K562 (cell line): ENCODE measurements around the gene CBFA2T3. TPM values are rescaled to one million over a fixed set of nuclear protein-coding genes. Genes with fewer than 3 reads are reported as not detected.

Experiments used
- ATAC-seq: fragments of 200-7000 bp; cut with Tn5 transposase; 3 replicates; pipeline ENCODE4 v1.9.1; 2020; ENCODE audit warnings: moderate library complexity
- BruUV-seq: library from RNA; stranded (reverse); fragments of 400-500 nt; replicated peaks from 2 replicates; lab custom pipeline; 2021; lab: Mats Ljungman, UMichigan
- CTCF ChIA-PET: fragments of 300-600 bp; formaldehyde crosslinking; extraction: SDS; loops from one replicate; lab custom pipeline; 2021; ENCODE audit warnings: low intra/inter-chr PET ratio; lab: Yijun Ruan, JAX
- POLR2A ChIA-PET: fragments of 300-600, 350-650 bp; sonication (Branson Sonifier 250); formaldehyde crosslinking; extraction: SDS; loops from one replicate; lab custom pipeline; 2021; ENCODE audit warnings: antibody characterized with exemption, inconsistent platforms; lab: Yijun Ruan, JAX
- DNase-seq, 4 experiments: peaks; one replicate each; pipeline versions ENCODE4 v3.0.0 to v3.0.0-alpha.2; 2011 to 2018; ENCODE audit warnings: low spot score in 3 of 4, mixed read lengths in 3 of 4; ENCODE audit errors: extremely low read depth in 1 of 4
- FAIRE-seq: peaks from 2 replicates; lab custom pipeline; 2011; peaks lifted over from hg19 to GRCh38; lab: Jason Lieb, UNC
- H2AFZ ChIP-seq: 2 replicates; pipeline ENCODE4 v1.6.0; 2011; ENCODE audit warnings: low read depth, low read length, control low read depth, inconsistent platforms
- H3K27ac ChIP-seq: fragments of 200-600 bp; 3 replicates; pipeline ENCODE4 v1.8.0; 2011; ENCODE audit warnings: low read depth, mild to moderate bottlenecking, control low read depth, inconsistent platforms, low read length, moderate library complexity, mixed read lengths; ENCODE audit errors: extremely low read depth
- H3K27me3 ChIP-seq, 2 experiments: fragments of 300-600 bp in 1 of 2; 2 replicates in 1 of 2; 3 replicates in 1 of 2; pipeline versions ENCODE4 v1.6.0 to v1.8.0; 2011; ENCODE audit warnings: inconsistent platforms in 2 of 2, low read length in 2 of 2, mild to moderate bottlenecking in 1 of 2, mixed read lengths in 1 of 2, moderate library complexity in 1 of 2; ENCODE audit not compliant: control insufficient read depth in 2 of 2, insufficient read depth in 2 of 2
- H3K36me3 ChIP-seq: fragments of 300-600 bp; 3 replicates; pipeline ENCODE4 v1.8.0; 2011; ENCODE audit warnings: mild to moderate bottlenecking, low read length, inconsistent platforms; ENCODE audit not compliant: control insufficient read depth, insufficient read depth
- H3K4me1 ChIP-seq, 2 experiments: fragments of 200-600 bp in 1 of 2; replicated peaks in 1 of 2; 2 replicates in 1 of 2; 3 replicates in 1 of 2; pipeline versions ENCODE4 v1.5.1 to v1.8.0; 2011; ENCODE audit warnings: inconsistent platforms in 2 of 2, low read length in 2 of 2, mild to moderate bottlenecking in 1 of 2, mixed read lengths in 1 of 2, moderate library complexity in 1 of 2; ENCODE audit not compliant: control insufficient read depth in 2 of 2, insufficient read depth in 2 of 2
- H3K4me2 ChIP-seq: 2 replicates; pipeline ENCODE4 v1.6.1; 2011; ENCODE audit warnings: low read length, control low read depth, inconsistent platforms, mixed read lengths; ENCODE audit not compliant: insufficient read depth
- H3K4me3 ChIP-seq: fragments of 200-600 bp; sonication (generic), shearing (Covaris generic); 2 replicates; pipeline ENCODE4 v1.5.1; 2016; ENCODE audit warnings: control low read depth, inconsistent platforms
- H3K79me2 ChIP-seq: fragments of 200-600 bp; 3 replicates; pipeline ENCODE4 v1.8.0; 2011; ENCODE audit warnings: low read length, inconsistent platforms; ENCODE audit not compliant: control insufficient read depth, insufficient read depth
- H3K9ac ChIP-seq, 2 experiments: 2 replicates each; pipeline versions ENCODE4 v1.6.0 to v1.6.1; 2011; ENCODE audit warnings: low read depth in 2 of 2, low read length in 2 of 2, control low read depth in 1 of 2, inconsistent platforms in 1 of 2, mild to moderate bottlenecking in 1 of 2, mixed read lengths in 1 of 2; ENCODE audit not compliant: insufficient read depth in 1 of 2
- H3K9me1 ChIP-seq: one replicate; pipeline ENCODE4 v1.6.0; 2011; ENCODE audit warnings: inconsistent platforms, mild to moderate bottlenecking, low read length, moderate library complexity; ENCODE audit not compliant: control insufficient read depth, insufficient read depth
- H3K9me3 ChIP-seq: replicated peaks from 2 replicates; pipeline ENCODE4 v1.5.1; 2011; ENCODE audit warnings: low read depth, low read length, inconsistent platforms; ENCODE audit not compliant: control insufficient read depth, insufficient read depth
- H4K20me1 ChIP-seq: replicated peaks from 2 replicates; pipeline ENCODE4 v1.6.1; 2011; ENCODE audit warnings: low read length, inconsistent platforms, mixed read lengths; ENCODE audit not compliant: control insufficient read depth, insufficient read depth
- FOXK2 ChIP-seq, 2 experiments: fragments of 450-650 bp; IDR thresholded peaks in 1 of 2; conservative IDR thresholded peaks in 1 of 2; 2 replicates each; pipeline ENCODE4 v1.6.1; 2016; ENCODE audit warnings: low read depth in 2 of 2, mild to moderate bottlenecking in 1 of 2
- HDGF ChIP-seq: fragments of 450-650 bp; IDR thresholded peaks from 2 replicates; pipeline ENCODE4 v1.6.1; 2016
- POLR2G ChIP-seq: fragments of 200-400 bp; formaldehyde crosslinking; IDR thresholded peaks from 2 replicates; pipeline ENCODE4 v1.6.1; 2017; ENCODE audit warnings: low read depth, mild to moderate bottlenecking, antibody characterized with exemption, low read length, moderate library complexity
- RBM22 ChIP-seq: fragments of 200-400 bp; formaldehyde crosslinking; IDR thresholded peaks from 2 replicates; pipeline ENCODE4 v1.6.1; 2018; ENCODE audit warnings: low read length, low read depth; ENCODE audit not compliant: poor library complexity, severe bottlenecking
- ZFP36 ChIP-seq: fragments of 150-350 bp; IDR thresholded peaks from 2 replicates; pipeline ENCODE4 v1.6.1; 2018; ENCODE audit warnings: low read length, low read depth; ENCODE audit not compliant: partially characterized antibody
- ZNF311 ChIP-seq: fragments of 250-450 bp; sonication (Bioruptor Pico); IDR thresholded peaks from 2 replicates; pipeline ENCODE4 v1.4.0; 2020; ENCODE audit warnings: mild to moderate bottlenecking, moderate library complexity
- WGBS: fragments of 100-300 bp; shearing (Covaris generic); methylation state at CpG from one replicate; pipeline ENCODE4 v1.1.6; 2016; ENCODE audit warnings: low coverage, mixed read lengths; ENCODE audit not compliant: insufficient coverage; ENCODE audit errors: missing lambda C conversion rate; 5-methylcytosine and 5-hydroxymethylcytosine counted together
- in situ Hi-C: fragments of 300-500 bp; cut with MboI; formaldehyde crosslinking; loops from 4 replicates; pipeline ENCODE4 v1.15.0; 2018; ENCODE audit warnings: inconsistent platforms, mixed read lengths
- intact Hi-C: fragments of 100-400 bp; cut with micrococcal nuclease; formaldehyde crosslinking; loops from 2 replicates; pipeline ENCODE4 v1.14.2; 2022
- polyA plus RNA-seq, 8 experiments: library from polyadenylated mRNA; depleted of rRNA in 4 of 8; stranded (reverse) in 5 of 8; unstranded in 3 of 8; fragments of >200 nt; fragmentation: Nextera tagmentation in 2 of 8; fragmentation: Illumina TruSeq in 1 of 8; extraction: Ambion mirVana in 2 of 8; extraction: Trizol in 1 of 8; gene quantifications; 2 replicates each; pipeline versions ENCODE4 v1.2.1 to v1.2.3, GENCODE V29; 2011 to 2014; ENCODE audit warnings: inconsistent platforms in 1 of 8, missing spikeins in 1 of 8
- total RNA-seq, 7 experiments: library from RNA; depleted of rRNA in 6 of 7; stranded (reverse); fragments of >200 nt in 6 of 7; fragmentation: Illumina TruSeq in 2 of 7; extraction: Trizol in 2 of 7; gene quantifications; 2 replicates each; pipeline versions ENCODE4 v1.2.1 to v1.2.3, GENCODE V29; 2011 to 2021; ENCODE audit warnings: low replicate concordance in 1 of 7
- TF ChIP-seq, protein P1 (sequence below): fragments of 250-450 bp; sonication (Bioruptor Pico); IDR thresholded peaks from 2 replicates; pipeline ENCODE4 v1.9.0; 2021; ENCODE audit warnings: mild to moderate bottlenecking, inconsistent platforms

CBFA2T3 gene
- total and polyA plus RNA-seq, 9 of the 15 experiments (the other 6 are each of a cell fraction or from before 2014, with no cell fraction given) = 2.3 to 145 (median 6.7) TPM

DNA sequence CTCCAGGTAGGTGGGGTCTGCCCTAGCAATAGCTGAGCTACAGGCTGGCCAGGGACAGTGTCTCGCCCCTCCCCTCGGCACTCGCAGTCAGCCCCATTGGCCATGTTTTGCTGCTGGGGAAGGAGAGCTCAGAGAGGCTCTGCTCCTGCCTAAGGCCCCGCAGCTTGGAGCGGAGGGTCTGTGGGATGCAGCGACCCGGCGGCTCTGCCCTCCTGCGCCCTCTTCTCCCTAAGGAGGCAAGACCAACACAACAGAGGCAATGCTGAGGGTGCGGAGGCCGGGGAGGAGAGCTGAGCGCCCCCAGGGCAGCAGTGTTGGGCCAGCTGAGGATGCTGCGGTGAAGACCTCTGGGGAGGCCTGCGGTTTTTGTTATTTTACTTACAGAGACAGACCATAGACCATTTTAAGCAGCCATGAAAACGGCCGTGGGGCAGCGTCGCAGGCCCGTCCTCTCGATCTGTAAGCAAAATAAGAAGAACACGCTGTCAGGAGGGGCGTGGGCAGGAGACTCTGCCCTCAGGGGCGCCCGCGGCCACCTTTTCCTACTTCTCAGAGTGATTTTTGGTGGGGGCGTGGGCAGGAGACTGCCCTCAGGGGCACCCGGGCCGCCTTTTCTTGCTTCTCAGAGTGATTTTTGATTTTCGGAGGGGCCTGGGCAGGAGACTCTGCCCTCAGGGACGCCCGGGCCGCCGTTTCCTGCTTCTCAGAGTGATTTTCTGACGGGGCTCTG is 79.1 kb downstream of the CBFA2T3 start:
- POLR2A ChIA-PET = interaction anchor here (0.6 kb wide), 1 partner anchor 180 kb away, joined by 4 read pairs; no protein-coding TSS in a partner anchor
- 96% methylated on average over 28 of the region's 34 CpGs for WGBS
- Histone ChIP-seq H3K9ac (no peak overlapping the region), H4K20me1 (peaks cover 4% of the 10 kb centered on the region; the same call in 1 of the 2 replicates), H3K9me3 (peaks cover under 1% of the 10 kb centered on the region; the same call in 1 of the 2 replicates), H2AFZ (no peak overlapping the region), H3K9me1 (no peaks in the 10 kb centered on the region), H3K79me2 (peaks cover 46% of the 10 kb centered on the region)
- ATAC-seq = no peak
- CTCF ChIA-PET = no interaction called here
- no peak for TF ChIP-seq ZNF311 (CRISPR knock-in tag)
- TF ChIP-seq HDGF = no peak
- peak; percentile 18 for TF ChIP-seq RBM22
- TF ChIP-seq, protein P1, sequence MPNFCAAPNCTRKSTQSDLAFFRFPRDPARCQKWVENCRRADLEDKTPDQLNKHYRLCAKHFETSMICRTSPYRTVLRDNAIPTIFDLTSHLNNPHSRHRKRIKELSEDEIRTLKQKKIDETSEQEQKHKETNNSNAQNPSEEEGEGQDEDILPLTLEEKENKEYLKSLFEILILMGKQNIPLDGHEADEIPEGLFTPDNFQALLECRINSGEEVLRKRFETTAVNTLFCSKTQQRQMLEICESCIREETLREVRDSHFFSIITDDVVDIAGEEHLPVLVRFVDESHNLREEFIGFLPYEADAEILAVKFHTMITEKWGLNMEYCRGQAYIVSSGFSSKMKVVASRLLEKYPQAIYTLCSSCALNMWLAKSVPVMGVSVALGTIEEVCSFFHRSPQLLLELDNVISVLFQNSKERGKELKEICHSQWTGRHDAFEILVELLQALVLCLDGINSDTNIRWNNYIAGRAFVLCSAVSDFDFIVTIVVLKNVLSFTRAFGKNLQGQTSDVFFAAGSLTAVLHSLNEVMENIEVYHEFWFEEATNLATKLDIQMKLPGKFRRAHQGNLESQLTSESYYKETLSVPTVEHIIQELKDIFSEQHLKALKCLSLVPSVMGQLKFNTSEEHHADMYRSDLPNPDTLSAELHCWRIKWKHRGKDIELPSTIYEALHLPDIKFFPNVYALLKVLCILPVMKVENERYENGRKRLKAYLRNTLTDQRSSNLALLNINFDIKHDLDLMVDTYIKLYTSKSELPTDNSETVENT = no peak
- peak; percentile 9 for TF ChIP-seq ZFP36
- no peak for TF ChIP-seq FOXK2 (conservative IDR thresholded peaks at IDR 0.05 in 1 of 2, IDR thresholded peaks at IDR 0.05 in 1 of 2; ENCODE audit: low read depth in 2 of 2)
- 0 out of 2 replicates have a peak, but pooled peaks have one; percentile 0 for TF ChIP-seq POLR2G
- TF ChIP-seq, all 486 proteins: peak for 3
- no TSS peak for BruUV-seq
- no peak overlapping the region for H3K4me2 ChIP-seq
- FAIRE-seq = no peak
- in situ Hi-C loops = no loop called here
- H3K4me1 ChIP-seq = peaks cover 0 to 60% of the 10 kb centered on the region in 2 experiments; a peak in 2 of 5 replicates
- no peak overlapping the region for H3K4me3 ChIP-seq
- H3K36me3 ChIP-seq = peaks cover 91% of the 10 kb centered on the region; the same call in 2 of the 3 replicates
- no peaks in the 10 kb centered on the region for H3K27me3 ChIP-seq
- no peak for DNase-seq
- intact Hi-C loops = no loop called here
- H3K27ac ChIP-seq = no peak overlapping the region
